Endometrial microvascular endothelial cells (primary cell): ENCODE data around the gene P3H3. TPM values are rescaled to one million over a fixed set of nuclear protein-coding genes. Genes with fewer than 3 reads are reported as not detected.
"Not testable (repeated sequence)": the region's sequence is repeated elsewhere in the genome, so short reads cannot be mapped to it uniquely, and the experiment has no call there.

Experiments used
- in situ Hi-C: cut with HindIII; loops from 2 replicates; pipeline ENCODE4 v1.10.0; 2017; ENCODE audit warnings: low sequenced_read_pairs, low pct_unique_long_range_greater_than_20kb; ENCODE audit errors: inconsistent ontology term
- total RNA-seq: library from RNA; depleted of rRNA; stranded (reverse); fragments of >200 nt; gene quantifications from one replicate; pipeline ENCODE4 v1.2.3, GENCODE V29; 2015; ENCODE audit errors: inconsistent ontology term

P3H3 gene
- total RNA-seq, 1 donor from 2014 or later = 32.3 TPM

- in situ Hi-C loops = no loop called here
Measured at GRCh38 chr12:6871052-6871957, 43.1 kb downstream of the P3H3 start.

GRCh38 chr12:6872073-6873048, 44.2 kb downstream of the P3H3 start:
- in situ Hi-C loops = no loop called here

GRCh38 chr12:6873094-6874014, 45.1 kb downstream of the P3H3 start, which contains the start of gene SPSB2:
TSS of gene SPSB2 (minus strand) at chr12:6873303. CDS start at chr12:6872901, 402 bp downstream.
- in situ Hi-C loops = no loop called here

GRCh38 chr12:6874015-6874368, 45.8 kb downstream of the P3H3 start:
- in situ Hi-C loops = not testable (repeated sequence)

- in situ Hi-C loops = not testable (repeated sequence)
Measured at GRCh38 chr12:6879824-6880223, 51.6 kb downstream of the P3H3 start.

GRCh38 chr12:6883252-6883651, 55.0 kb downstream of the P3H3 start:
- in situ Hi-C loops = no loop called here

- in situ Hi-C loops = no loop called here
Measured at GRCh38 chr12:6883683-6884082, 55.5 kb downstream of the P3H3 start.

- in situ Hi-C loops = no loop called here
Measured at GRCh38 chr12:6884539-6884938, 56.3 kb downstream of the P3H3 start.

- in situ Hi-C loops = not testable (repeated sequence)
Measured at GRCh38 chr12:6886206-6886999, 58.2 kb downstream of the P3H3 start.

GRCh38 chr12:6887460-6887859, 59.3 kb downstream of the P3H3 start:
- in situ Hi-C loops = no loop called here

- in situ Hi-C loops = no loop called here
Measured at GRCh38 chr12:6888360-6888759, 60.2 kb downstream of the P3H3 start.

GRCh38 chr12:6888794-6889193, 60.6 kb downstream of the P3H3 start:
- in situ Hi-C loops = not testable (repeated sequence)

Other genes with a start within 250 kb of the P3H3 start
- 202 TPM for gene CHD4, start 221.0 kb upstream of the P3H3 start, total RNA-seq
- not detected for gene LPAR5, start 192.4 kb upstream of the P3H3 start, total RNA-seq
- not detected for gene ACRBP, start 181.0 kb upstream of the P3H3 start, total RNA-seq
- 39.5 TPM for gene ING4, start 165.3 kb upstream of the P3H3 start, total RNA-seq
- 13.8 TPM for gene ZNF384, start 139.0 kb upstream of the P3H3 start, total RNA-seq
- not detected for gene PIANP, start 127.6 kb upstream of the P3H3 start, total RNA-seq
- 69.5 TPM for gene COPS7A, start 104.4 kb upstream of the P3H3 start, total RNA-seq
- 223 TPM for gene MLF2, start 75.3 kb upstream of the P3H3 start, total RNA-seq
- 238 TPM for gene PTMS, start 62.0 kb upstream of the P3H3 start, total RNA-seq
- 0.19 TPM for gene LAG3, start 55.9 kb upstream of the P3H3 start, total RNA-seq
- gene CD4, start 38.9 kb upstream of the P3H3 start, total RNA-seq = not detected
- 0.19 TPM for gene GPR162, start 6.6 kb upstream of the P3H3 start, total RNA-seq
- 0.74 TPM for gene GNB3, start 12.5 kb downstream of the P3H3 start, total RNA-seq
- 50.0 TPM for gene CDCA3, start 22.9 kb downstream of the P3H3 start, total RNA-seq
- 102 TPM for gene USP5, start 23.7 kb downstream of the P3H3 start, total RNA-seq
- gene TPI1, start 39.1 kb downstream of the P3H3 start, total RNA-seq = 1,455 TPM
- 2.1 TPM for gene SPSB2, start 44.9 kb downstream of the P3H3 start, total RNA-seq
- gene LRRC23, start 76.4 kb downstream of the P3H3 start, total RNA-seq = 5.9 TPM
- gene ENO2, start 86.2 kb downstream of the P3H3 start, total RNA-seq = 9.8 TPM
- gene ATN1, start 99.6 kb downstream of the P3H3 start, total RNA-seq = 26.8 TPM
- gene RNU7-1, start 115.4 kb downstream of the P3H3 start, total RNA-seq = not detected
- 127 TPM for gene C12orf57, start 115.6 kb downstream of the P3H3 start, total RNA-seq
- gene PTPN6, start 122.9 kb downstream of the P3H3 start, total RNA-seq = 0.09 TPM
- 301 TPM for gene PHB2, start 142.3 kb downstream of the P3H3 start, total RNA-seq
- 39.9 TPM for gene EMG1, start 142.5 kb downstream of the P3H3 start, total RNA-seq
- 28.2 TPM for gene LPCAT3, start 190.1 kb downstream of the P3H3 start, total RNA-seq
- not detected for gene C1S, start 232.3 kb downstream of the P3H3 start, total RNA-seq